Vagina (tissue), 2 donors: ENCODE results near the gene SIVA1. TPM values are rescaled to one million over a fixed set of nuclear protein-coding genes. Genes with fewer than 3 reads are reported as not detected.
A peak's percentile ranks its signal among the peaks of the same experiment; 100 is the strongest.

Experiments used
- DNase-seq, 2 donors: peaks; one replicate each; pipeline ENCODE4 v3.0.0-alpha.2; 2017; ENCODE audit errors: extremely low spot score in 2 of 2
- H3K27ac ChIP-seq: fragments of 200-600 bp; sonication (generic); one replicate; pipeline ENCODE4 v1.5.1; 2019
- H3K27me3 ChIP-seq: fragments of 200-600 bp; sonication (generic); one replicate; pipeline ENCODE4 v1.5.1; 2019
- H3K36me3 ChIP-seq, 2 donors: fragments of 200-600 bp; sonication (generic); one replicate each; pipeline ENCODE4 v1.5.1; 2017 to 2019
- H3K4me1 ChIP-seq: fragments of 200-600 bp; sonication (generic); one replicate; pipeline ENCODE4 v1.5.1; 2019
- H3K4me3 ChIP-seq, 2 donors: fragments of 200-600 bp; sonication (generic); 1 replicate in 1 of 2; 2 replicates in 1 of 2; pipeline ENCODE4 v1.5.1; 2016 to 2019
- H3K9me3 ChIP-seq: fragments of 200-600 bp; sonication (generic); one replicate; pipeline ENCODE4 v1.5.1; 2019
- POLR2A ChIP-seq, 2 donors: fragments of 450-650 bp; IDR thresholded peaks; one replicate each; pipeline ENCODE4 v1.6.1; 2017; ENCODE audit warnings: antibody characterized with exemption in 2 of 2, mild to moderate bottlenecking in 2 of 2, moderate library complexity in 2 of 2
- POLR2AphosphoS5 ChIP-seq, 2 donors: sonication (generic); formaldehyde crosslinking; IDR thresholded peaks; one replicate each; pipeline ENCODE4 v1.9.0; 2017; ENCODE audit warnings: antibody characterized with exemption in 2 of 2, mild to moderate bottlenecking in 2 of 2, low read depth in 1 of 2; ENCODE audit not compliant: insufficient read depth in 1 of 2
- intact Hi-C: fragments of 100-400 bp; cut with DNase I; formaldehyde crosslinking; loops from one replicate; pipeline ENCODE4 v1.15.1; 2023
- total RNA-seq: library from RNA; depleted of rRNA; stranded (reverse); fragments of >200 nt; gene quantifications from one replicate; pipeline ENCODE4 v1.2.3, GENCODE V29; 2016
- TF ChIP-seq, protein P1 (sequence below), 3 experiments: fragments of 450-650 bp in 2 of 3; fragments of 200-600 bp in 1 of 3; sonication (generic) in 1 of 3; IDR thresholded peaks; one replicate each; pipeline ENCODE4 v1.5.1; 2017 to 2019; ENCODE audit warnings: antibody characterized with exemption in 3 of 3, mild to moderate bottlenecking in 2 of 3, moderate library complexity in 2 of 3

Gene SIVA1
- total RNA-seq, 1 donor from 2014 or later, result 284 TPM

DNA sequence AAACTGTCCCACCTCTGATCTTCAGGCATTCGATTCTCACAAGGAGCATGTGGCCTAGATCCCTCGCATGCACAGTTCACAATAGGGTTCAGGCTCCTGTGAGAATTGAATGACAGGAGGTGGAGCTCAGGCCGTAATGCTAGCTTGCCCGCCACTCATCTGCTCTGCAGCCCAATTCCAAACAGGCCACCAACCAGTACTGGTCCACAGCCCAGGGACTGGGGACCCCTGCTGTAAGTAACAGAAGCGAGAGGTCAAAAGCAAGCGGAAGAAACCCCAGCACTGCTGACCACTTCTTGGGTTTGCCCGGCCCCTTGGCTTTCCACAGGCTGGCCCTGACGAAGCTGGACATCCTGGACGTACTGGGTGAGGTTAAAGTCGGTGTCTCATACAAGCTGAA, 8.5 kb upstream of the SIVA1 start:
- no peaks in the 10 kb centered on the region for H3K27me3 ChIP-seq
- intact Hi-C loops, result no loop called here
- peaks cover 33% of the 10 kb centered on the region for H3K4me1 ChIP-seq
- TF ChIP-seq POLR2A (IDR thresholded peaks at IDR 0.05), result no peak
- TF ChIP-seq POLR2AphosphoS5 (IDR thresholded peaks at IDR 0.05; ENCODE audit: insufficient read depth in 1 of 2, low read depth in 1 of 2), result no peak
- TF ChIP-seq, protein P1, sequence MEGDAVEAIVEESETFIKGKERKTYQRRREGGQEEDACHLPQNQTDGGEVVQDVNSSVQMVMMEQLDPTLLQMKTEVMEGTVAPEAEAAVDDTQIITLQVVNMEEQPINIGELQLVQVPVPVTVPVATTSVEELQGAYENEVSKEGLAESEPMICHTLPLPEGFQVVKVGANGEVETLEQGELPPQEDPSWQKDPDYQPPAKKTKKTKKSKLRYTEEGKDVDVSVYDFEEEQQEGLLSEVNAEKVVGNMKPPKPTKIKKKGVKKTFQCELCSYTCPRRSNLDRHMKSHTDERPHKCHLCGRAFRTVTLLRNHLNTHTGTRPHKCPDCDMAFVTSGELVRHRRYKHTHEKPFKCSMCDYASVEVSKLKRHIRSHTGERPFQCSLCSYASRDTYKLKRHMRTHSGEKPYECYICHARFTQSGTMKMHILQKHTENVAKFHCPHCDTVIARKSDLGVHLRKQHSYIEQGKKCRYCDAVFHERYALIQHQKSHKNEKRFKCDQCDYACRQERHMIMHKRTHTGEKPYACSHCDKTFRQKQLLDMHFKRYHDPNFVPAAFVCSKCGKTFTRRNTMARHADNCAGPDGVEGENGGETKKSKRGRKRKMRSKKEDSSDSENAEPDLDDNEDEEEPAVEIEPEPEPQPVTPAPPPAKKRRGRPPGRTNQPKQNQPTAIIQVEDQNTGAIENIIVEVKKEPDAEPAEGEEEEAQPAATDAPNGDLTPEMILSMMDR (IDR thresholded peaks at IDR 0.05), result no peak
- no peaks in the 10 kb centered on the region for H3K36me3 ChIP-seq
- no peak overlapping the region for H3K27ac ChIP-seq
- H3K9me3 ChIP-seq, result no peaks in the 10 kb centered on the region
- DNase-seq, result no peak
- no peak overlapping the region for H3K4me3 ChIP-seq

DNA sequence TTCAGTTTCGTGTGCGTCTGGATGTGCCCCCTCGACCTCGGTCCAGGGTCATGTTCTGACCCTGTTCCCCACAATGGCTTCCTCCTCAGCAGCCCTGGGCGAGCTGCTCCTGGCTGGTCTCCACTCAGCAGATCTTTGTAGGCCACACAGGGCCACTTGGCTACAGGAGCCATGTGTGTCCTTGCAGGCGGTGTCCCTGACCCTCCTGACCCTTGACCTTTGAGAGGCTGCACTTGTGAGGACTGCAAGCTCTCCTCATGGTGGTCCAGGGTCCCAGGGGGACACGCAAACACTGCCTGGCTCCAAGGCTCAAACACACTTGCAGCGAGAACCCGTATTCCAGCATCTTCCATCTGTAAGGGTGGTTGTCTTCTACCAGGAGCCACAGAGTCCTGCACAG, 7.5 kb upstream of the SIVA1 start:
- DNase-seq, result no peak
- intact Hi-C loops, result no loop called here
- H3K27ac ChIP-seq, result no peak overlapping the region

DNA sequence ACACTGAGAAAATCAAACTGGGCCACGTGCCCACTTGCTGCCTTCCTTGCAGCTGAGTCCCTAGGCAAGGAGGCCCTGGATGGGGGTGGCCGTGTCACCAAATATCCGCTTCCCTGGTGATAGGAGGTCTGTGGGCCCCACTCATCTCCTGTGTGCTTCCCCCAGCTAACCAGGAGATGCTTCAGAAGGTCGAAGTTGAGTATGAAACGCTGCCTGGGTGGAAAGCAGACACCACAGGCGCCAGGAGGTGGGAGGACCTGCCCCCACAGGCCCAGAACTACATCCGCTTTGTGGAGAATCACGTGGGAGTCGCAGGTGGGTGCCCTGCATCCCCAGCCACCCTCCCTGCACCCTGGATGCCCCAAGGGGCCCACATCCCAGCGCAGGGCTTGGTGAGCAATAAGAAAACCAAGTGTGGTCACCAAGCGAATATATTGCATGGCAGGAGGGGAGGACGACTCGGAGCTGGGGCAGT, 6.8 kb upstream of the SIVA1 start:
- Histone ChIP-seq H3K9me3 (no peaks in the 10 kb centered on the region), H3K4me1 (peaks cover 38% of the 10 kb centered on the region), H3K36me3 (no peaks in the 10 kb centered on the region), H3K4me3 (no peak overlapping the region), H3K27ac (peak overlapping the region; percentile 78), H3K27me3 (no peaks in the 10 kb centered on the region)
- DNase-seq, result no peak
- intact Hi-C loops, result no loop called here
- TF ChIP-seq, protein P1 (IDR thresholded peaks at IDR 0.05), result no peak

More for the DNA sequence above, 7.5 kb upstream of the SIVA1 start:
- Histone ChIP-seq H3K4me1 (peaks cover 38% of the 10 kb centered on the region), H3K4me3 (no peak overlapping the region), H3K9me3 (no peaks in the 10 kb centered on the region), H3K36me3 (no peaks in the 10 kb centered on the region), H3K27me3 (no peaks in the 10 kb centered on the region)
- TF ChIP-seq POLR2A (IDR thresholded peaks at IDR 0.05) (no peak), POLR2AphosphoS5 (IDR thresholded peaks at IDR 0.05; ENCODE audit: insufficient read depth in 1 of 2, low read depth in 1 of 2) (no peak)
- TF ChIP-seq, protein P1 (IDR thresholded peaks at IDR 0.05), result no peak

DNA sequence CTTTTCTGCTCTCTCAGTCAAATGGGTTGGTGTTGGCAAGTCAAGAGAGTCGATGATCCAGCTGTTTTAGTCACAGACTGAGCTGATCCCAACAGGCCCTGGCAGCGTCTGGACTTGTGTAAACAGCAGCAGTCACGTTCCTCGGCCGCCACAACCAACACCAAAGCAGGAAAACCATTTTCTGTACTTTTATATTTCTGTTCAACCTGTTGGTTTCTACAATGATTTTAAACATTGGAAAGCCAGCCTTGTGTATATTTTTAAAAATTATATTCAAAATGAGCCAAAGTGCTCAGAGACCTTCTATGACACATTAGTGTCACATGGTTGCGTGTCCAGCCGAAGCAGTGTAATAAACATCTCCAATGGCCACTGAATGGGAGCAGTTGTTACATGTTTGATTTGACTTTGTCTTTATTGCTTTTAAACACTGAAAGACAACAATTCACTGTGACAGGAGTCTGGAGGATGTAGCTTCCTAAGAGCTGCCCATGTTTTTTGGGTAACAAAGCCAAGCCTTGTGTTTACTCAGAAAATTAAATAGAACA, 5.9 kb upstream of the SIVA1 start:
- Histone ChIP-seq H3K4me3 (no peak overlapping the region), H3K36me3 (no peaks in the 10 kb centered on the region), H3K4me1 (peaks cover 42% of the 10 kb centered on the region), H3K27ac (peak overlapping the region; percentile 78), H3K27me3 (no peaks in the 10 kb centered on the region), H3K9me3 (no peaks in the 10 kb centered on the region)
- TF ChIP-seq, protein P1 (IDR thresholded peaks at IDR 0.05), result no peak
- peak in 1 of 2 donors; percentile 60 for TF ChIP-seq POLR2AphosphoS5 (IDR thresholded peaks at IDR 0.05; ENCODE audit: insufficient read depth in 1 of 2, low read depth in 1 of 2)
- intact Hi-C loops, result no loop called here
- DNase-seq, result no peak

DNA sequence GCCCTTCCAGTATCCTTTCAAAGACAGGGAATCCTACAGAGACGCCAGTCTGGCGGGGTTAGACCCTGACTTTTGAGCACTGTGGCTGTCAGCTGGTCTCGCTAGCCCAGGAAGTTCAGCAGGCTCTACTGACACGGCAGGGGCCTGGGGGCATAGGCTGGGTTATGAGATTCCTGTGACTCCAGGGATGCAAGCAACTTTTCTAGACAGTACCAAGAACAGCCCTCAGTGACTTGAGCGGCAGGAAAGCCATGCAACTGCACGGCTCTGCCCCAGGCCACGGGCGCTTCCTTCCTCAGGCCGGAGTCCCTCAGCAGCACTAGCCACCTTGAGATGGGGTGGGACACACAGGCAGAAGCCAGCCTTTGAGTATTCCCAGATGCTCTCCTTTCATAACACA, 5.1 kb upstream of the SIVA1 start:
- Histone ChIP-seq H3K9me3 (no peaks in the 10 kb centered on the region), H3K4me1 (peaks cover 45% of the 10 kb centered on the region), H3K4me3 (no peak overlapping the region), H3K27ac (peak overlapping the region; percentile 78), H3K36me3 (no peaks in the 10 kb centered on the region), H3K27me3 (no peaks in the 10 kb centered on the region)
- intact Hi-C loops, result no loop called here
- DNase-seq, result no peak
- no peak for TF ChIP-seq POLR2A (IDR thresholded peaks at IDR 0.05)
